H1 (cell line): ENCODE results near the gene CX3CR1. TPM values are rescaled to one million over a fixed set of nuclear protein-coding genes. Genes with fewer than 3 reads are reported as not detected.

Experiments
- HDAC6 ChIP-seq: IDR thresholded peaks from one replicate; pipeline ENCODE4 v1.7.1; 2012; ENCODE audit warnings: low read depth, mild to moderate bottlenecking, inconsistent platforms, low read length, moderate library complexity
- POLR2AphosphoS5 ChIP-seq: IDR thresholded peaks from 2 replicates; pipeline ENCODE4 v1.6.1; 2011; ENCODE audit warnings: low read depth, low read length
- SP2 ChIP-seq: IDR thresholded peaks from 2 replicates; pipeline ENCODE4 v1.6.1; 2012; ENCODE audit warnings: mild to moderate bottlenecking, low read length, inconsistent platforms
- ZNF274 ChIP-seq: IDR thresholded peaks from 2 replicates; pipeline ENCODE4 v1.7.0; 2012; ENCODE audit warnings: low read length, borderline replicate concordance; ENCODE audit errors: extremely low read depth
- polyA plus RNA-seq, 7 experiments: library from polyadenylated mRNA; depleted of rRNA in 3 of 7; stranded (reverse) in 5 of 7; unstranded in 2 of 7; fragments of >200 nt in 5 of 7; fragments of 200-250 nt in 2 of 7; gene quantifications; 1 replicate in 5 of 7; 2 replicates in 1 of 7; 4 replicates in 1 of 7; pipeline versions ENCODE4 v1.2.1 to v1.2.3, GENCODE V29; 2011 to 2013; ENCODE audit warnings: missing spikeins in 2 of 7, mixed read lengths in 2 of 7
- total RNA-seq: library from RNA; stranded (reverse); fragmentation: NEBNext Ultra II Directional; extraction: Animal tissue kit (Norgen Biotek cat#: 25700); gene quantifications from 2 replicates; pipeline ENCODE4 v1.2.1, GENCODE V29; 2021

Gene CX3CR1
- total and polyA plus RNA-seq, 2 of the 8 experiments (the other 6 are each of a cell fraction or from before 2014, with no cell fraction given) = 0.08 TPM; not detected in 1

- TF ChIP-seq HDAC6 (no peak), POLR2AphosphoS5 (no peak), ZNF274 (no peak), SP2 (no peak)
These were observed 58.7 kb downstream of the CX3CR1 start (continued) for GRCh38 chr3:39221141-39221530.
